Mesendoderm (in vitro differentiated cells): ENCODE measurements around the gene MORC1.

Experiments
- DNase-seq: peaks from one replicate; pipeline ENCODE4 v3.0.0; 2013
- H2AK5ac ChIP-seq: 2 replicates; pipeline ENCODE4 v1.6.1; 2013; ENCODE audit warnings: low read length, inconsistent platforms
- H2BK120ac ChIP-seq: 2 replicates; pipeline ENCODE4 v1.6.1; 2013; ENCODE audit warnings: low read depth, mild to moderate bottlenecking, low read length, moderate library complexity, mixed read lengths
- H2BK15ac ChIP-seq: replicated peaks from 2 replicates; pipeline ENCODE4 v1.6.1; 2013; ENCODE audit warnings: low read depth, mild to moderate bottlenecking, moderate library complexity
- H2BK5ac ChIP-seq: 2 replicates; pipeline ENCODE4 v1.6.1; 2013; ENCODE audit warnings: low read length, inconsistent platforms
- H3K18ac ChIP-seq: 2 replicates; pipeline ENCODE4 v1.6.1; 2013; ENCODE audit warnings: mild to moderate bottlenecking, low read length, mixed read lengths
- H3K23ac ChIP-seq: one replicate; pipeline ENCODE4 v1.6.1; 2013; ENCODE audit warnings: low read length
- H3K27ac ChIP-seq: 2 replicates; pipeline ENCODE4 v1.5.1; 2013; ENCODE audit warnings: low read depth, mild to moderate bottlenecking, inconsistent platforms, low read length, moderate library complexity
- H3K27me3 ChIP-seq: 2 replicates; pipeline ENCODE4 v1.6.1; 2013; ENCODE audit warnings: low read length, control low read depth, mild to moderate bottlenecking, inconsistent platforms; ENCODE audit not compliant: insufficient read depth, poor library complexity
- H3K36me3 ChIP-seq: 2 replicates; pipeline ENCODE4 v1.6.1; 2013; ENCODE audit warnings: low read length, inconsistent platforms; ENCODE audit not compliant: control insufficient read depth, insufficient read depth
- H3K4ac ChIP-seq: one replicate; pipeline ENCODE4 v1.6.1; 2013; ENCODE audit warnings: low read depth, mild to moderate bottlenecking, low read length, moderate library complexity
- H3K4me1 ChIP-seq: 2 replicates; pipeline ENCODE4 v1.6.1; 2013; ENCODE audit warnings: low read depth, low read length, inconsistent platforms; ENCODE audit not compliant: control insufficient read depth
- H3K4me2 ChIP-seq: 2 replicates; pipeline ENCODE4 v1.6.1; 2013; ENCODE audit warnings: low read length
- H3K4me3 ChIP-seq: 2 replicates; pipeline ENCODE4 v1.5.1; 2013; ENCODE audit warnings: mild to moderate bottlenecking, low read length
- H3K56ac ChIP-seq: one replicate; pipeline ENCODE4 v1.6.1; 2013; ENCODE audit warnings: low read length
- H3K79me1 ChIP-seq: 2 replicates; pipeline ENCODE4 v1.6.1; 2013; ENCODE audit warnings: low read length, inconsistent platforms
- H3K79me2 ChIP-seq: 2 replicates; pipeline ENCODE4 v1.6.1; 2013; ENCODE audit warnings: mild to moderate bottlenecking, low read length; ENCODE audit not compliant: control insufficient read depth, insufficient read depth
- H3K9ac ChIP-seq: 2 replicates; pipeline ENCODE4 v1.6.1; 2013; ENCODE audit warnings: low read length, inconsistent platforms
- H4K5ac ChIP-seq: one replicate; pipeline ENCODE4 v1.6.1; 2013; ENCODE audit warnings: low read length
- H4K8ac ChIP-seq: one replicate; pipeline ENCODE4 v1.6.1; 2013; ENCODE audit warnings: low read depth, mild to moderate bottlenecking, control low read depth, low read length, moderate library complexity
- WGBS: extraction: QIAGEN DNeasy Blood & Tissue Kit; methylation state at CpG from one replicate; pipeline ENCODE4 v1.1.7; 2013; ENCODE audit warnings: low lambda C conversion rate, missing lambda C conversion rate; ENCODE audit not compliant: insufficient coverage; ENCODE audit errors: extremely low coverage; 5-methylcytosine and 5-hydroxymethylcytosine counted together

MORC1 gene

GRCh38 chr3:109152320-109152719 lies 34.4 kb upstream of the MORC1 start:
- Histone ChIP-seq H3K27ac (no peak overlapping the region), H3K4me2 (no peak overlapping the region), H3K79me1 (no peaks in the 10 kb centered on the region), H3K79me2 (no peaks in the 10 kb centered on the region), H3K18ac (no peak overlapping the region), H4K8ac (no peak overlapping the region), H3K4ac (no peak overlapping the region), H3K4me1 (no peaks in the 10 kb centered on the region), H3K56ac (no peak overlapping the region), H3K9ac (no peak overlapping the region), H2BK120ac (no peak overlapping the region), H3K27me3 (no peaks in the 10 kb centered on the region), H4K5ac (no peak overlapping the region), H3K36me3 (no peaks in the 10 kb centered on the region), H2BK5ac (no peak overlapping the region), H2BK15ac (no peak overlapping the region), H3K4me3 (no peak overlapping the region), H2AK5ac (no peak overlapping the region), H3K23ac (no peak overlapping the region)
- no CpG with 5 or more reads among the region's 4 CpGs for WGBS
- DNase-seq: no peak

GRCh38 chr3:109149078-109149477 lies 31.1 kb upstream of the MORC1 start:
- WGBS: no CpG with 5 or more reads among the region's 2 CpGs
- Histone ChIP-seq H3K79me1 (no peaks in the 10 kb centered on the region), H3K56ac (no peak overlapping the region), H3K79me2 (no peaks in the 10 kb centered on the region), H3K9ac (no peak overlapping the region), H2BK120ac (no peak overlapping the region), H2BK15ac (no peak overlapping the region), H3K4me2 (no peak overlapping the region), H3K4ac (no peak overlapping the region), H3K36me3 (no peaks in the 10 kb centered on the region), H3K4me3 (no peak overlapping the region), H3K18ac (no peak overlapping the region), H4K8ac (no peak overlapping the region), H2AK5ac (no peak overlapping the region), H3K27me3 (no peaks in the 10 kb centered on the region), H2BK5ac (no peak overlapping the region), H3K27ac (no peak overlapping the region), H3K23ac (no peak overlapping the region), H4K5ac (no peak overlapping the region), H3K4me1 (no peaks in the 10 kb centered on the region)
- DNase-seq: no peak

- Histone ChIP-seq H3K56ac (no peak overlapping the region), H3K79me2 (no peaks in the 10 kb centered on the region), H3K27me3 (no peaks in the 10 kb centered on the region), H3K79me1 (no peaks in the 10 kb centered on the region), H2BK120ac (no peak overlapping the region), H3K27ac (no peak overlapping the region), H4K8ac (no peak overlapping the region), H2BK5ac (no peak overlapping the region), H3K18ac (no peak overlapping the region), H3K9ac (no peak overlapping the region), H3K4me3 (no peak overlapping the region), H3K4ac (no peak overlapping the region), H3K36me3 (no peaks in the 10 kb centered on the region), H3K4me1 (no peaks in the 10 kb centered on the region), H4K5ac (no peak overlapping the region), H2AK5ac (no peak overlapping the region), H3K23ac (no peak overlapping the region), H2BK15ac (no peak overlapping the region), H3K4me2 (no peak overlapping the region)
- no CpG with 5 or more reads among the region's 1 CpG for WGBS
- no peak for DNase-seq
Observed at GRCh38 chr3:109143646-109144045, 25.7 kb upstream of the MORC1 start.

- no peak overlapping the region for H2AK5ac ChIP-seq
- WGBS: no CpG with 5 or more reads among the region's 4 CpGs
- H3K27me3 ChIP-seq: no peaks in the 10 kb centered on the region
Observed at GRCh38 chr3:109140318-109140717, 22.4 kb upstream of the MORC1 start.

GRCh38 chr3:109137761-109138160 lies 19.8 kb upstream of the MORC1 start:
- Histone ChIP-seq H2BK15ac (no peak overlapping the region), H3K4me2 (no peak overlapping the region), H3K4me1 (no peaks in the 10 kb centered on the region), H3K4ac (no peak overlapping the region), H3K23ac (no peak overlapping the region), H3K36me3 (no peaks in the 10 kb centered on the region), H3K79me2 (no peaks in the 10 kb centered on the region), H2BK5ac (no peak overlapping the region), H2AK5ac (no peak overlapping the region), H3K56ac (no peak overlapping the region), H4K8ac (no peak overlapping the region), H3K27me3 (no peaks in the 10 kb centered on the region), H3K79me1 (no peaks in the 10 kb centered on the region), H3K9ac (no peak overlapping the region), H2BK120ac (no peak overlapping the region), H3K4me3 (no peak overlapping the region), H3K27ac (no peak overlapping the region), H3K18ac (no peak overlapping the region), H4K5ac (no peak overlapping the region)
- WGBS: no CpG with 5 or more reads among the region's 2 CpGs
- DNase-seq: no peak

More at GRCh38 chr3:109140318-109140717, 22.4 kb upstream of the MORC1 start:
- Histone ChIP-seq H2BK120ac (no peak overlapping the region), H2BK15ac (no peak overlapping the region), H4K8ac (no peak overlapping the region), H3K4me1 (no peaks in the 10 kb centered on the region), H3K23ac (no peak overlapping the region), H3K27ac (no peak overlapping the region), H3K79me2 (no peaks in the 10 kb centered on the region), H2BK5ac (no peak overlapping the region), H3K36me3 (no peaks in the 10 kb centered on the region), H3K56ac (no peak overlapping the region), H3K4me3 (no peak overlapping the region), H3K79me1 (no peaks in the 10 kb centered on the region), H3K4ac (no peak overlapping the region), H4K5ac (no peak overlapping the region), H3K18ac (no peak overlapping the region), H3K9ac (no peak overlapping the region), H3K4me2 (no peak overlapping the region)
- no peak for DNase-seq

- Histone ChIP-seq H3K4ac (no peak within 1 kb of the TSS), H3K27ac (no peak within 1 kb of the TSS)
- no peak for DNase-seq
Observed at GRCh38 chr3:109136523-109136922, 18.6 kb upstream of the MORC1 start, which contains the start of gene C3orf85. Gene C3orf85, plus strand, starts transcription at chr3:109136719. Its CDS starts 129 bp downstream, at chr3:109136848.

More at GRCh38 chr3:109136523-109136922, 18.6 kb upstream of the MORC1 start, which contains the start of gene C3orf85:
- WGBS: no CpG with 5 or more reads among the region's 3 CpGs
- Histone ChIP-seq H3K36me3 (no peaks in the 10 kb centered on the region), H3K4me1 (no peaks in the 10 kb centered on the region), H2BK5ac (no peak within 1 kb of the TSS), H3K9ac (no peak within 1 kb of the TSS), H2BK15ac (no peak within 1 kb of the TSS), H3K4me2 (no peak within 1 kb of the TSS), H3K23ac (no peak within 1 kb of the TSS), H4K5ac (no peak within 1 kb of the TSS), H2AK5ac (no peak within 1 kb of the TSS), H3K4me3 (no peak within 1 kb of the TSS), H3K27me3 (no peaks in the 10 kb centered on the region), H3K79me2 (no peaks in the 10 kb centered on the region), H3K18ac (no peak within 1 kb of the TSS), H3K56ac (no peak within 1 kb of the TSS), H3K79me1 (no peaks in the 10 kb centered on the region), H2BK120ac (no peak within 1 kb of the TSS), H4K8ac (no peak within 1 kb of the TSS)
